HL-60 (cell line): ENCODE results near the gene FAM110A.

Source experiments
- DNase-seq, 2 experiments: peaks; one replicate each; pipeline ENCODE4 v3.0.0-alpha.2; 2010 to 2020; ENCODE audit warnings: low read depth in 1 of 2, low spot score in 1 of 2
- H3K27ac ChIP-seq: fragments of 250-450 bp; sonication (Bioruptor Pico); replicated peaks from 2 replicates; pipeline ENCODE4 v1.5.1; 2020; ENCODE audit warnings: mild to moderate bottlenecking, moderate library complexity
- H3K27me3 ChIP-seq: fragments of 250-450 bp; sonication (Bioruptor Pico); 2 replicates; pipeline ENCODE4 v1.5.1; 2021; ENCODE audit warnings: mild to moderate bottlenecking, moderate library complexity; ENCODE audit not compliant: insufficient read depth, poor library complexity, severe bottlenecking
- H3K4me3 ChIP-seq: replicated peaks from 2 replicates; pipeline ENCODE4 v1.5.1; 2011; ENCODE audit warnings: mild to moderate bottlenecking, control low read depth, low read length; ENCODE audit not compliant: insufficient read depth
- GABPA ChIP-seq: IDR thresholded peaks from 2 replicates; pipeline ENCODE4 v1.6.1; 2012; ENCODE audit warnings: low read depth
- POLR2AphosphoS5 ChIP-seq: IDR thresholded peaks from 2 replicates; pipeline ENCODE4 v1.6.1; 2012; ENCODE audit warnings: low read depth
- SPI1 ChIP-seq: IDR thresholded peaks from 2 replicates; pipeline ENCODE4 v1.6.1; 2012; ENCODE audit warnings: low read depth, mild to moderate bottlenecking, borderline replicate concordance
- TF ChIP-seq, protein P1 (sequence below): IDR thresholded peaks from 2 replicates; pipeline ENCODE4 v1.6.1; 2012; ENCODE audit warnings: low read depth; ENCODE audit not compliant: insufficient replicate concordance
- TF ChIP-seq, protein P2 (sequence below): IDR thresholded peaks from one replicate; pipeline ENCODE4 v1.5.1; 2011; ENCODE audit warnings: low read length, control low read depth, inconsistent platforms; ENCODE audit not compliant: insufficient read depth

Gene FAM110A

DNA sequence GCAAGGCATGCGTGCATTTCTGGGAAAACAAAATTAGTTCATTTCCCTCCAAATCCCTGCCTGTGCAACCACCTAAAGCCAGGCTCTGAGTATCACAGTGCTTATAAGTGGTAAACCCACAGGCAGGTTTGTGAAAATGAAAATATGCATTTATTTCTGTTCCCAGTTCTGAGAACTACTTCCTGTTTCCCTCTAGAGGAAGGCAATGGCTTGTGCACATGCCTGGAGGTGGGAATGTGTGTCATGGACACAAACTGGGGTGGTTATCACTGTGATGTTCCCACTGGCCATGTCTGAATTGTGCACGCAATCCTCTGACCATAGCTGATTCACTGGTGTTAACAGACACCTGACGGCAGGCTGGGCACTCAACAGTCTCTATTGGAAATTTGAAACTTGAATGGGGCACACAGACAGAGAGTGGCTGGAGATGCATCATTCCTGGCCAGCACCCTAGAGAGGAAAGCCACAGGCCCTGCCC, 26.3 kb downstream of the FAM110A start:
- no peaks in the 10 kb centered on the region for H3K27me3 ChIP-seq
- H3K27ac ChIP-seq: no peak overlapping the region
- TF ChIP-seq SPI1 (no peak), GABPA (no peak), POLR2AphosphoS5 (no peak)
- TF ChIP-seq, protein P1, sequence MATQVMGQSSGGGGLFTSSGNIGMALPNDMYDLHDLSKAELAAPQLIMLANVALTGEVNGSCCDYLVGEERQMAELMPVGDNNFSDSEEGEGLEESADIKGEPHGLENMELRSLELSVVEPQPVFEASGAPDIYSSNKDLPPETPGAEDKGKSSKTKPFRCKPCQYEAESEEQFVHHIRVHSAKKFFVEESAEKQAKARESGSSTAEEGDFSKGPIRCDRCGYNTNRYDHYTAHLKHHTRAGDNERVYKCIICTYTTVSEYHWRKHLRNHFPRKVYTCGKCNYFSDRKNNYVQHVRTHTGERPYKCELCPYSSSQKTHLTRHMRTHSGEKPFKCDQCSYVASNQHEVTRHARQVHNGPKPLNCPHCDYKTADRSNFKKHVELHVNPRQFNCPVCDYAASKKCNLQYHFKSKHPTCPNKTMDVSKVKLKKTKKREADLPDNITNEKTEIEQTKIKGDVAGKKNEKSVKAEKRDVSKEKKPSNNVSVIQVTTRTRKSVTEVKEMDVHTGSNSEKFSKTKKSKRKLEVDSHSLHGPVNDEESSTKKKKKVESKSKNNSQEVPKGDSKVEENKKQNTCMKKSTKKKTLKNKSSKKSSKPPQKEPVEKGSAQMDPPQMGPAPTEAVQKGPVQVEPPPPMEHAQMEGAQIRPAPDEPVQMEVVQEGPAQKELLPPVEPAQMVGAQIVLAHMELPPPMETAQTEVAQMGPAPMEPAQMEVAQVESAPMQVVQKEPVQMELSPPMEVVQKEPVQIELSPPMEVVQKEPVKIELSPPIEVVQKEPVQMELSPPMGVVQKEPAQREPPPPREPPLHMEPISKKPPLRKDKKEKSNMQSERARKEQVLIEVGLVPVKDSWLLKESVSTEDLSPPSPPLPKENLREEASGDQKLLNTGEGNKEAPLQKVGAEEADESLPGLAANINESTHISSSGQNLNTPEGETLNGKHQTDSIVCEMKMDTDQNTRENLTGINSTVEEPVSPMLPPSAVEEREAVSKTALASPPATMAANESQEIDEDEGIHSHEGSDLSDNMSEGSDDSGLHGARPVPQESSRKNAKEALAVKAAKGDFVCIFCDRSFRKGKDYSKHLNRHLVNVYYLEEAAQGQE: no peak
- TF ChIP-seq, protein P2, sequence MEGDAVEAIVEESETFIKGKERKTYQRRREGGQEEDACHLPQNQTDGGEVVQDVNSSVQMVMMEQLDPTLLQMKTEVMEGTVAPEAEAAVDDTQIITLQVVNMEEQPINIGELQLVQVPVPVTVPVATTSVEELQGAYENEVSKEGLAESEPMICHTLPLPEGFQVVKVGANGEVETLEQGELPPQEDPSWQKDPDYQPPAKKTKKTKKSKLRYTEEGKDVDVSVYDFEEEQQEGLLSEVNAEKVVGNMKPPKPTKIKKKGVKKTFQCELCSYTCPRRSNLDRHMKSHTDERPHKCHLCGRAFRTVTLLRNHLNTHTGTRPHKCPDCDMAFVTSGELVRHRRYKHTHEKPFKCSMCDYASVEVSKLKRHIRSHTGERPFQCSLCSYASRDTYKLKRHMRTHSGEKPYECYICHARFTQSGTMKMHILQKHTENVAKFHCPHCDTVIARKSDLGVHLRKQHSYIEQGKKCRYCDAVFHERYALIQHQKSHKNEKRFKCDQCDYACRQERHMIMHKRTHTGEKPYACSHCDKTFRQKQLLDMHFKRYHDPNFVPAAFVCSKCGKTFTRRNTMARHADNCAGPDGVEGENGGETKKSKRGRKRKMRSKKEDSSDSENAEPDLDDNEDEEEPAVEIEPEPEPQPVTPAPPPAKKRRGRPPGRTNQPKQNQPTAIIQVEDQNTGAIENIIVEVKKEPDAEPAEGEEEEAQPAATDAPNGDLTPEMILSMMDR: no peak
- H3K4me3 ChIP-seq: no peak overlapping the region
- DNase-seq: no peak

DNA sequence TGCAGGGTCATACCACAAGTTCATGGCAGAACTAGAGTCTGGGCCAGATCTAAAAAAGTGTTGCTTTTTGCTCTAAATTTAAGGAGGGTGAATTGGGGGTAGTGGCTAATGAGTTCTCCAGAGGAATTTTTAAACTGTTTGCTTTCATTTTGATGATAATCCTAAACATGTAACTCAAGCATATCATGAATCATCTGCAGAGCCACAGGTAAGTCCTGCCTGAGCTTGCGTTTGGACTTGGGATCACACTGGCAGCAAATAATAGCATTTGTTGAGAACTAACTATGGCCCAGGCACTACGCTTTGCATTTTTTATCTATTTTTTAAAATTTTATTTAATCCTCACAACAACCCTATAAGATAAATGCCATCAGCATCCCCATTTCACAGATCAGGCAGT, 27.4 kb downstream of the FAM110A start:
- Histone ChIP-seq H3K27me3 (no peaks in the 10 kb centered on the region), H3K4me3 (no peak overlapping the region), H3K27ac (no peak overlapping the region)
- no peak for DNase-seq
- TF ChIP-seq POLR2AphosphoS5 (no peak), GABPA (no peak), SPI1 (no peak)
- TF ChIP-seq, protein P1: no peak
- TF ChIP-seq, protein P2: no peak

DNA sequence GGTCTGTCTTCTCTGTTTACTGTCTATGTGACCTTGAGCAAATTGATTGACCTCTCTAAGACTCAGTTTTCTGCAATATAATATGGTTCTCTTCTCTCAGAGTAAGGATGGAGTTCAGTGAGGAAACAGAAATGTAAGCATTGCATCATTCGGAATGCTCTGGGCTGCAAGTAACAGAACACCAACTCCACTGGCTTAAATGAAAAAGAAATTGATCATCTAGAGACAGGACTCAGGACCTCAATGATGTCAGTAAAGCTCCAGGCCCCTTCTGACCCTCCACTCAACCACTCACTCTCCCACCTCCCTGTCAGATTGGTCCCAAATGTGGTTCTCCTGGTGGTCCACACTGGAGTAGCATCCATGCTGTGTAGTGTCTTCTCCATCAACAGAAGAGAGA, 31.9 kb downstream of the FAM110A start:
- no peak overlapping the region for H3K27ac ChIP-seq
- DNase-seq: no peak
- no peak overlapping the region for H3K4me3 ChIP-seq
- TF ChIP-seq GABPA: no peak
- no peak for TF ChIP-seq SPI1
- TF ChIP-seq, protein P2: no peak
- no peak for TF ChIP-seq POLR2AphosphoS5
- TF ChIP-seq, protein P1: no peak
- no peaks in the 10 kb centered on the region for H3K27me3 ChIP-seq
